Common myeloid progenitor, CD34-positive (primary cell): Measurements from ENCODE around the gene MFSD11.

ENCODE experiments used
- CTCF ChIA-PET: fragments of 350-600 bp; sonication (Branson Sonifier 250); formaldehyde crosslinking; loops from one replicate; lab custom pipeline; 2021; ENCODE audit warnings: antibody characterized with exemption; lab: Charles Lee
- POLR2A ChIA-PET: fragments of 350-600 bp; sonication (Branson Sonifier 250); formaldehyde crosslinking; loops from one replicate; lab custom pipeline; 2021; ENCODE audit warnings: antibody characterized with exemption; lab: Charles Lee
- DNase-seq, 3 donors: peaks; one replicate each; pipeline versions ENCODE4 v3.0.0 to v3.0.0-alpha.2; 2013
- H3K27ac ChIP-seq, 2 experiments: 1 replicate in 1 of 2; 2 replicates in 1 of 2; pipeline ENCODE4 v1.7.0; 2013; ENCODE audit warnings: inconsistent platforms in 2 of 2, low read length in 2 of 2, mild to moderate bottlenecking in 2 of 2, low read depth in 1 of 2, moderate library complexity in 1 of 2; ENCODE audit not compliant: severe bottlenecking in 2 of 2, insufficient read depth in 1 of 2, poor library complexity in 1 of 2
- H3K27me3 ChIP-seq, 5 experiments: replicated peaks in 2 of 5; 1 replicate in 3 of 5; 2 replicates in 2 of 5; pipeline versions ENCODE4 v1.6.1 to v1.7.0; 2013; ENCODE audit warnings: low read length in 4 of 5, mild to moderate bottlenecking in 2 of 5, moderate library complexity in 2 of 5, inconsistent platforms in 1 of 5; ENCODE audit not compliant: insufficient read depth in 5 of 5, control insufficient read depth in 4 of 5
- H3K36me3 ChIP-seq, 4 experiments: 1 replicate in 2 of 4; 2 replicates in 2 of 4; pipeline versions ENCODE4 v1.6.1 to v1.7.0; 2013; ENCODE audit warnings: low read length in 3 of 4, control low read depth in 1 of 4, mild to moderate bottlenecking in 1 of 4; ENCODE audit not compliant: control insufficient read depth in 4 of 4, insufficient read depth in 4 of 4
- H3K4me1 ChIP-seq, 4 experiments: 1 replicate in 3 of 4; 2 replicates in 1 of 4; pipeline versions ENCODE4 v1.6.1 to v1.7.1; 2013; ENCODE audit warnings: low read length in 3 of 4, mild to moderate bottlenecking in 3 of 4, control low read depth in 1 of 4, inconsistent platforms in 1 of 4, moderate library complexity in 1 of 4; ENCODE audit not compliant: control insufficient read depth in 4 of 4, insufficient read depth in 4 of 4; ENCODE audit errors: control extremely low read depth in 1 of 4
- H3K4me3 ChIP-seq, 7 experiments: 1 replicate in 4 of 7; 2 replicates in 3 of 7; pipeline versions ENCODE4 v1.5.1 to v1.7.0; 2013; ENCODE audit warnings: mild to moderate bottlenecking in 7 of 7, low read length in 6 of 7, moderate library complexity in 6 of 7, inconsistent platforms in 2 of 7, low read depth in 2 of 7, control low read depth in 1 of 7; ENCODE audit not compliant: insufficient read depth in 4 of 7, control insufficient read depth in 1 of 7; ENCODE audit errors: extremely low read depth in 1 of 7
- H3K9me3 ChIP-seq, 5 experiments: 1 replicate in 4 of 5; 2 replicates in 1 of 5; pipeline versions ENCODE4 v1.6.1 to v1.7.1; 2013; ENCODE audit warnings: low read length in 4 of 5, mild to moderate bottlenecking in 2 of 5, inconsistent platforms in 1 of 5, low read depth in 1 of 5, moderate library complexity in 1 of 5; ENCODE audit not compliant: control insufficient read depth in 4 of 5, insufficient read depth in 2 of 5; ENCODE audit errors: control extremely low read depth in 1 of 5
- WGBS: methylation state at CpG from one replicate; pipeline ENCODE4 v1.1.5; 2013; ENCODE audit not compliant: insufficient coverage; 5-methylcytosine and 5-hydroxymethylcytosine counted together

The MFSD11 gene

DNA sequence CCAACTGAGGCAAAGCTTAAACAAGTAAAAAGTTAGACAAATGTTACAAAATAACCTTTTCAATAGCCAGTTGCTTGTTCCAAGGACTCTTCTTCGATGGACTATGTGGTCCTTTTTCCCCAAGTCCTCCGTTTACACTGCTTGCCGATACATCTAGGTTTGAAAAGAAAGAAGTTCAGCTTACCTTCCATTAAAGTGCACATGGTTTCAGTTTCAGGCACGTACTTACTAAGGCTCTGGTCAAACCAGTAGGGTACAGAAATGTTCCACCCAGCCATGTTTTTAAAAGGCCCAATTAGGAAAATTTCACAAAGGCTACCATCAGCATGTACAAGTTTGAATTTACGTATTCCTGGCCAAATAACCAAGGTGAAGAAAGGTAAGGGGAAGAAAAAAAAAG, 2.9 kb upstream of the MFSD11 start:
- DNase-seq, result peak in 2 of 3 donors; percentile 58 to 61
- whole genome bisulfite sequencing, result 5% methylated on average over 4 of the region's 5 CpGs
- Histone ChIP-seq H3K36me3 (peaks cover 9 to 56% (median 44%) of the 10 kb centered on the region in 4 experiments), H3K4me1 (peaks cover 32 to 50% (median 38%) of the 10 kb centered on the region in 4 experiments), H3K27me3 (no peaks in the 10 kb centered on the region), H3K4me3 (peak overlapping the region in 6 of 7 experiments; percentile 97 to 100 (median 99)), H3K27ac (peak overlapping the region; percentile 17 to 93), H3K9me3 (no peaks in the 10 kb centered on the region)
- CTCF ChIA-PET, result interaction anchor here (0.6 to 1.8 kb wide), 4 partner anchors 10 to 504 kb away, joined by 3 to 5 read pairs (median 3); no protein-coding TSS in a partner anchor
- POLR2A ChIA-PET, result interaction anchor here (3.6 kb wide), 1 partner anchor 8 kb away, joined by 33 read pairs; the partner anchor contains the start of genes JMJD6 and METTL23

DNA sequence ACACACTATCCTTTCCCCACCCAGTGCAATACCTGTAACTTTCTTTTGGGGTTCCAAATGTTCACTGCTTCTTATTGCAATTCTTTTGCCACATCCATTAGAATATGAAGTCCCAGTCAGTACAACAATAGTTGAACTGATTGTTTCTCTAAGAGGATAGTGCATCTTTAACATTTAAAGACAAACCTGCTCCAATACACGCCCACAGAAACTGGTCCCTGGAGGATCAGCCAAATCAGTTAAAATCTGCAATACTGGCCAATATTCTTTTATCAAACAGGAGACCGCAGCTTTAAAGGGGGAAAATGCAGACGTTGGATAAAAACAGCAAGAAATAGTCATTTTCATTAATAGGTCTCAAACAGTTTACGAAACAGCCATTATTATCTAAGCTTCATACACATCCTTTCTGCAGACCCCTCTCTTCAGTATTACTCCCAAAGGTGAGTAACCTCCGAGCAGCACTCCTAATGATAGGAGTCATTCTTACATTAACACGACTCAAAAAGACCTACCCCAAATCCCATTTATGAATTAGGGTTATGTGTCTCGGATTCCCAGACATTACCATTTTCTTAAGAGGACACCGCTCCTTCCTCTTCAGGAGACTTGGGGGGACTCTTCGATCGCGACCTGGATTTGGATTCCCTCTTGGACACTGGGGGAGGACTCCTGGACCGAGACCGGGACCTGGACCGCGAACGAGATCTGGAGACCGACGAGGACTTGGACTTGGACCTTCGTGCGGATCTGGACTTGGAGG, 2.2 kb upstream of the MFSD11 start:
- peaks cover 9 to 52% (median 40%) of the 10 kb centered on the region in 4 experiments for H3K36me3 ChIP-seq
- H3K9me3 ChIP-seq, result no peaks in the 10 kb centered on the region
- CTCF ChIA-PET, result interaction anchor here (0.6 to 3.6 kb wide), 6 partner anchors 9 to 88 kb away, joined by 3 to 14 read pairs (median 3); partner anchors contain the start of genes JMJD6 and METTL23
- H3K27me3 ChIP-seq, result no peaks in the 10 kb centered on the region
- whole genome bisulfite sequencing, result 2% methylated on average over 16 of the region's 20 CpGs
- POLR2A ChIA-PET, result interaction anchor here (3.6 kb wide), 1 partner anchor 9 kb away, joined by 33 read pairs; the partner anchor contains the start of genes JMJD6 and METTL23
- H3K27ac ChIP-seq, result peak overlapping the region; percentile 88 to 93
- peaks cover 32 to 52% (median 38%) of the 10 kb centered on the region in 4 experiments for H3K4me1 ChIP-seq
- peak overlapping the region; percentile 97 to 100 (median 99) for H3K4me3 ChIP-seq
- no peak for DNase-seq

DNA sequence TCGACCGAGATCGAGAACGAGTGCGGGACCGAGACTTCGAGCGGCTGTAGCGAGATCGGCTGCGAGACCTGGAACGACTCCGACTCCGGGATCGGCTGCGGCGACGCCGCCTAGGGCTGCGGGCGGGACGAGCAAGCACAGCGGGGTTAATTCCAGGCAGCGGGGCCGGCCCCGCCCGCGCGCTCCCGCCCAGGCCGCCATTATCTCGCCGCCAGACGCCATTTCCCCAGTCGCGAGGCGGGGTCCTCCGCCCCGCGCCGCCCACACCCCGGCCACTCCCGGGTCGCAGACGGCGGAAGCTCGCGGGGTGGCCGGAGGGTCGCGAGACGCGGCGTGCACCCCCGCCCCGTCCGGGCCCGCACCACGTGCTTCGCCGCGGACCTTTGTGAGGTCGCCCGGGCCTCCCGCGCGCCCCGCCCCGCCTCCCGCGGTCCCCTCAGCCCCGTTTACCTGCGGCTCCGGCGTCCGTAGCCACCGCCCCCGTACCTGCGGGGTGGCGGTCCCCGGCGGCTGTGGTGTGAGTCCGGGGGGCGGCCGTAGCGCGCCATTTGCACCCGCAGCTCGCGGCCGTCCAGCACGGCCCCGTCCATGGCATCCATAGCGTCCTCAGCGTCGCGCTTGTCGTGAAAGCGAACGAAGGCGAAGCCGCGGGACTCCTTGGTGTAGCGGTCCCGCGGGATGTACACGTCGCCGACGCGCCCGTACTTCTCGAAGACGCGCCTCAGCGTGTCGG, 1.4 kb upstream of the MFSD11 start:
- POLR2A ChIA-PET, result interaction anchor here (0.7 to 3.6 kb wide), 2 partner anchors 9 to 44 kb away, joined by 4 to 33 read pairs; partner anchors contain the start of genes JMJD6 and METTL23

DNA sequence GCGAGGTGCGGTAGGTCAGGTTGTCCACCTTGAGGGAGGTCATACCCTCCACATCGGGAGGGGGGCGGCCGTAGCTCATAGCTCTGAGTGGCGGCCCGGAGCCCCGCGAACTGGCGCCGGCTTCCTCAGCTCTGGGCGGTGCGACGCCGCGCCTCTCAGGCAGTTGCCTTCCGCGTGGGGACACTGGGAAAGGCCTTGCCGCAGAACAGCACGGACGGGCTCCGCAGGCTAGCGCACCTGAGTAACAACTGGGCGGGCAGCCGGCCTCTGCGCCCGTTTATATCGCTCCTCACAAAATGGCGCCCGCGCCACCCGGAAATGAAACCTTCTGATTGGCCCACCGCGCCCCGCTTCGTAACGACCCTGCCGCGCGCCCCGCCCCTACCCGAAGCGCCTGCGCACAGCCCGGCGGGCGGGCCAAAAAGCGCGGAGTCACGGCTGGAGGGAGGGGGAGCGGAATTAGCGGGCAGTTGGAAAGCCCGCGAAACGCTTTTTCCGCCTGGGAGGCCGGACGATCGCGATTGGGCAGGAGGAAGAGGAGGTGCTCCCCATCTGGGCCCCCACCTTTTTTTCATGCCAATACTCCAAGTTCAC, 740 bp upstream of the MFSD11 start, which contains the start of gene SRSF2:
TSS of gene SRSF2 (minus strand) at position 250 of the 594 bp plus-strand sequence. CDS start at position 79, 171 bp downstream.
- Histone ChIP-seq H3K27ac (peak within 1 kb of the TSS; percentile 88 to 95), H3K4me3 (peak within 1 kb of the TSS; percentile 98 to 100 (median 99)), H3K9me3 (no peaks in the 10 kb centered on the region), H3K27me3 (no peaks in the 10 kb centered on the region), H3K4me1 (peaks cover 32 to 47% (median 38%) of the 10 kb centered on the region in 4 experiments), H3K36me3 (peaks cover 8 to 46% (median 37%) of the 10 kb centered on the region in 4 experiments)
- WGBS, result 0% methylated on average over 43 of the region's 60 CpGs
- ChIA-PET CTCF (interaction anchor here (1.6 to 3.6 kb wide), 2 partner anchors 10 to 23 kb away, joined by 3 to 14 read pairs; partner anchors contain the start of genes JMJD6 and METTL23), POLR2A (interaction anchor here (0.7 to 3.6 kb wide), 3 partner anchors 10 to 43 kb away, joined by 3 to 33 read pairs (median 4); partner anchors contain the start of genes JMJD6 and METTL23)
- peak; percentile 98 to 99 (median 99) for DNase-seq

More for the DNA sequence above, 1.4 kb upstream of the MFSD11 start:
- H3K27ac ChIP-seq, result peak overlapping the region; percentile 88 to 93
- DNase-seq, result peak; percentile 67 to 83 (median 75)
- H3K36me3 ChIP-seq, result peaks cover 7 to 47% (median 36%) of the 10 kb centered on the region in 4 experiments
- H3K4me3 ChIP-seq, result peak overlapping the region; percentile 97 to 100 (median 99)
- under 1% methylated on average over 76 of the region's 117 CpGs for WGBS
- H3K27me3 ChIP-seq, result no peaks in the 10 kb centered on the region
- no peaks in the 10 kb centered on the region for H3K9me3 ChIP-seq
- H3K4me1 ChIP-seq, result peaks cover 32 to 50% (median 38%) of the 10 kb centered on the region in 4 experiments
- CTCF ChIA-PET, result interaction anchor here (0.9 to 3.6 kb wide), 3 partner anchors 9 to 23 kb away, joined by 3 to 14 read pairs (median 3); partner anchors contain the start of genes JMJD6 and METTL23

DNA sequence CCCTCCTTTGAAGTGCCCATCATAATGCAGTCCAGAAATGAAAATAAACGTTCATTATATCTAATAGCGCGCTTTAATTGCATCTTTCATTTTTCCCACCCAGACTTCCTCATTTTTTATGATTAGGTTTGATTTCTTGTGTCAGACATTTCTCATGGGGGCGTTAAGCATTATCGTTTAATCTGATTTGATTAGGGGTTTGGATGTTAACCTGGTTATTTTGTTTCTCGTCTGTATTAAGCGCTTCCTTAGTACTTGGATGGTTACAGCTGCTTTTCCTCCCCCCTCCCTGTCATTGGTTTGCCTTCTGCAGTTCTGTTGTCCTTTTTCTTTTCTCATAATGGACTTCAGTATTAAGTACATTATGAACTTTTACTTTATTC, 540 bp downstream of the MFSD11 start:
- Histone ChIP-seq H3K27me3 (no peaks in the 10 kb centered on the region), H3K4me1 (peaks cover 30 to 38% (median 33%) of the 10 kb centered on the region in 4 experiments), H3K36me3 (peaks cover 5 to 40% (median 32%) of the 10 kb centered on the region in 4 experiments), H3K27ac (peak overlapping the region; percentile 85 to 95), H3K4me3 (peak overlapping the region in 6 of 7 experiments; percentile 89 to 99 (median 98)), H3K9me3 (no peaks in the 10 kb centered on the region)
- WGBS, result no CpG with 5 or more reads among the region's 7 CpGs
- peak in 2 of 3 donors; percentile 36 to 52 for DNase-seq
- ChIA-PET CTCF (interaction anchor here (1.1 to 3.6 kb wide), 5 partner anchors 11 to 42 kb away, joined by 3 to 14 read pairs (median 3); partner anchors contain the start of genes JMJD6 and METTL23), POLR2A (interaction anchor here (0.6 to 3.6 kb wide), 2 partner anchors 11 to 841 kb away, joined by 3 to 33 read pairs; partner anchors contain the start of genes JMJD6 and METTL23)
